ENCODE results near the gene PI4KB. TPM values are rescaled to one million over a fixed set of nuclear protein-coding genes. Genes with fewer than 3 reads are reported as not detected.

Gene PI4KB
- total RNA-seq: 65.0 TPM
- long read RNA-seq, transcript PI4KB-203 (11 exons, 3,934 nt): major isoform, 11 of 169 reads
- long read RNA-seq, transcript PI4KB-204 (13 exons, 3,983 nt): minor isoform, 7 of 169 reads
- long read RNA-seq, transcript PI4KB-202 (12 exons, 3,340 nt): minor isoform, 8 of 169 reads
- long read RNA-seq, partial matches to known transcripts: 107 of 169 reads
- long read RNA-seq, other reads (novel, unspliced or antisense): 32 of 169 reads

GRCh38 chr1:151327223-151327902 lies at the start of gene PI4KB:
PI4KB (minus strand) TSS chr1:151327416; CDS start chr1:151316481, 10,935 bp downstream.
- intact Hi-C loops (cut with DNase I): no loop called here

GRCh38 chr1:151373196-151373595 lies 46.0 kb upstream of the PI4KB start:
- peaks cover 4% of the 10 kb centered on the region for H3K36me3 ChIP-seq
- ATAC-seq (no peak), DNase-seq (no peak)
- TF ChIP-seq, protein P1, sequence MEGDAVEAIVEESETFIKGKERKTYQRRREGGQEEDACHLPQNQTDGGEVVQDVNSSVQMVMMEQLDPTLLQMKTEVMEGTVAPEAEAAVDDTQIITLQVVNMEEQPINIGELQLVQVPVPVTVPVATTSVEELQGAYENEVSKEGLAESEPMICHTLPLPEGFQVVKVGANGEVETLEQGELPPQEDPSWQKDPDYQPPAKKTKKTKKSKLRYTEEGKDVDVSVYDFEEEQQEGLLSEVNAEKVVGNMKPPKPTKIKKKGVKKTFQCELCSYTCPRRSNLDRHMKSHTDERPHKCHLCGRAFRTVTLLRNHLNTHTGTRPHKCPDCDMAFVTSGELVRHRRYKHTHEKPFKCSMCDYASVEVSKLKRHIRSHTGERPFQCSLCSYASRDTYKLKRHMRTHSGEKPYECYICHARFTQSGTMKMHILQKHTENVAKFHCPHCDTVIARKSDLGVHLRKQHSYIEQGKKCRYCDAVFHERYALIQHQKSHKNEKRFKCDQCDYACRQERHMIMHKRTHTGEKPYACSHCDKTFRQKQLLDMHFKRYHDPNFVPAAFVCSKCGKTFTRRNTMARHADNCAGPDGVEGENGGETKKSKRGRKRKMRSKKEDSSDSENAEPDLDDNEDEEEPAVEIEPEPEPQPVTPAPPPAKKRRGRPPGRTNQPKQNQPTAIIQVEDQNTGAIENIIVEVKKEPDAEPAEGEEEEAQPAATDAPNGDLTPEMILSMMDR (IDR thresholded peaks at IDR 0.05): no peak
- H3K9me3 ChIP-seq: no peaks in the 10 kb centered on the region
- intact Hi-C loops (cut with DNase I): no loop called here
- H3K27ac ChIP-seq: no peak overlapping the region
- H3K4me1 ChIP-seq: peaks cover 23% of the 10 kb centered on the region
- no peaks in the 10 kb centered on the region for H3K27me3 ChIP-seq
- no peak overlapping the region for H3K4me3 ChIP-seq

More at GRCh38 chr1:151327223-151327902, at the start of gene PI4KB:
- H3K27me3 ChIP-seq: no peaks in the 10 kb centered on the region
- TF ChIP-seq, protein P1 (IDR thresholded peaks at IDR 0.05): no peak
- peak within 1 kb of the TSS; percentile 93 for H3K4me3 ChIP-seq
- peaks cover 37% of the 10 kb centered on the region for H3K4me1 ChIP-seq
- DNase-seq: peak; percentile 86
- H3K36me3 ChIP-seq: peaks cover 35% of the 10 kb centered on the region
- ATAC-seq: peak; percentile 97
- H3K27ac ChIP-seq: peak within 1 kb of the TSS; percentile 97
- no peaks in the 10 kb centered on the region for H3K9me3 ChIP-seq

- intact Hi-C loops (cut with DNase I): no loop called here
- Histone ChIP-seq H3K27me3 (no peaks in the 10 kb centered on the region), H3K9me3 (no peaks in the 10 kb centered on the region), H3K4me3 (peak within 1 kb of the TSS; percentile 61), H3K36me3 (peaks cover 11% of the 10 kb centered on the region), H3K27ac (peak within 1 kb of the TSS; percentile 82), H3K4me1 (peaks cover 31% of the 10 kb centered on the region)
- DNase-seq (peak; percentile 91), ATAC-seq (peak; percentile 82)
- TF ChIP-seq, protein P1 (IDR thresholded peaks at IDR 0.05): no peak
These were observed 45.1 kb upstream of the PI4KB start, which contains the start of gene SELENBP1 for GRCh38 chr1:151372058-151372934. SELENBP1 (minus strand) TSS chr1:151372705; CDS start chr1:151372641, 64 bp downstream.

DNA sequence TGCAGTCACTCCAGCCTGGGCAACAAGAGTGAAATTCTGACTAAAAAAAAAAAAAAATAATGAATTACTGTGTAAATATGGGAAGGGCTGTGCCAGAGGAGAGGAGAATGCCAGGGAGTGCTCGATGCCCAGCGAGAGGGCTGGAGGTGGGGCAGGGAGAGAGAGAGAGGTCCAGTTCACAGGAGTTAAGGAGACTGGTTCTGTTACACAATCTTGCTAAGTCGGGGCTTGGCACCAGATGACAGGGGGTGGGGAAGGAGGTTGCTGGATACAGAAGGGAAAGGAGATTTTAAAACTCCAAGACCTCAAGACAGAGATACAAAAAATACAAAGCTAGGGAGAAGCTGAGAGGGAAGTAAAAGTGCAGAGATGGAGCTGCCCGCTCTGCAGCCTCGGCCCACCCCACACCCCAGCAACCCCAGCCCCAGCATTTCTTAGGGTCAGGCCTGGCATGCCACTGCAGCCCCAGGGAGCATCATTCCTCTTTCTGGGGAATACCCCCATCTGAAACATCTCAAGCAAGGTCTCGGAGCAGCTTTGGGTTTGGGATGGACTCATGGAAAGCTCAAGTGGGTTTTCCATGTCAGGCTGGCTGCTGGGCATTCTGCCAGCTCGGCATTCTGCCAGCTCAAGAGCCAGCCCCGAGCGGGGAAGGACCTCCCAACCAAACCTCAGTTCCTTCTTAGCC lies 44.3 kb upstream of the PI4KB start:
- H3K36me3 ChIP-seq: peaks cover 19% of the 10 kb centered on the region
- H3K4me1 ChIP-seq: peaks cover 31% of the 10 kb centered on the region
- peak overlapping the region; percentile 82 for H3K27ac ChIP-seq
- TF ChIP-seq, protein P1 (IDR thresholded peaks at IDR 0.05): no peak
- H3K9me3 ChIP-seq: no peaks in the 10 kb centered on the region
- ATAC-seq (peak; percentile 84), DNase-seq (peak; percentile 90)
- intact Hi-C loops (cut with DNase I): no loop called here
- H3K4me3 ChIP-seq: peak overlapping the region; percentile 61
- no peaks in the 10 kb centered on the region for H3K27me3 ChIP-seq
